Gastrocnemius medialis (tissue), 4 donors: ENCODE results near the gene NKD2.
"Not testable (repeated sequence)": the region's sequence is repeated elsewhere in the genome, so short reads cannot be mapped to it uniquely, and the experiment has no call there.

Experiments used
- CTCF ChIP-seq, 5 experiments: fragments of 450-650 bp in 3 of 5; fragments of 200-600 bp in 2 of 5; sonication (generic) in 2 of 5; IDR thresholded peaks in 4 of 5; conservative IDR thresholded peaks in 1 of 5; 1 replicate in 4 of 5; 2 replicates in 1 of 5; pipeline ENCODE4 v1.5.1; 2016 to 2019; ENCODE audit warnings: antibody characterized with exemption in 5 of 5, mild to moderate bottlenecking in 3 of 5, moderate library complexity in 3 of 5
- POLR2A ChIP-seq, 2 donors: fragments of 450-650 bp; IDR thresholded peaks; one replicate each; pipeline ENCODE4 v1.6.1; 2017; ENCODE audit warnings: antibody characterized with exemption in 2 of 2, mild to moderate bottlenecking in 2 of 2, moderate library complexity in 2 of 2

DNA sequence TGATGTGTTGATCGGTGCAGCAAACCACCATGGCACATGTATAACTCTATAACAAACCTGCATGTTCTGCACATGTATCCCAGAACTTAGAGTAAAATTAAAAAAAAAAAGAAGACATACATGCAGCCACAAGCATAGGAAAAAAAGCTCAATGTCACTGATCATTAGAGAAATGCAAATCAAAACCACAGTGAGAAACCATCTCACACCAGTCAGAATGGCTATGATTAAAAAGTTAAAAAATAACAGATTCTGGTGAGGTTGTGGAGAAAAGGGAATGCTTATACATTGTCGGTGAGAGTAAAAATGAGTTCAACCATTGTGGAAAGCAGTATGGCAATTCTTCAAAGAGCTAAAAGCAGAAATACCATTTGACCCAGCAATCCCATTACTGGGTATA is 36.0 kb upstream of the NKD2 start:
- not testable (repeated sequence) for TF ChIP-seq CTCF (IDR thresholded peaks at IDR 0.05 in 4 of 5, conservative IDR thresholded peaks at IDR 0.05 in 1 of 5); POLR2A (IDR thresholded peaks at IDR 0.05)
